ENCODE measurements around the gene C2CD3. TPM values are rescaled to one million over a fixed set of nuclear protein-coding genes. Genes with fewer than 3 reads are reported as not detected.

C2CD3 gene
- total RNA-seq, 1 experiment from 2014 or later = 22.0 TPM

DNA sequence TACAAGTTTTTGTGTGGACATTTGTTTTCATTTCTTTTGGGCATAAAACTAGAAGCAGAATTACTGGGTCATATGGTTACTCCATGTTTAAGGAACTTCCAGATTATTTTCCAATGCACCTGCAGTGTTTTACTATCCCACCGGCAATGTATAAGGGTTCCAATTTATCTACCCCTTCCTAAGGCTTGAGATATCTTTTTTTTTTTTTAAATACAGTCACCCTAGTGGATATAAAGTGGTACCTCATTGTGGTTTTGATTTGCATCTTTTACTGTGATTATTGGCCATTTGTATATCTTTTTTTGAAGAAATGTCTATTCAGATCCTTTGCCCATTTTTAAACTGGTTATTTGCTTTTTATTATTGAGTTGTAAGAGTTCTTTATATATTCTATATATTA, 127.4 kb downstream of the C2CD3 start:
- H3K4ac ChIP-seq (ENCODE audit: low read depth, low read length) = no peak overlapping the region
- no CpG with 5 or more reads among the region's 1 CpG for whole genome bisulfite sequencing (ENCODE audit: extremely low coverage, insufficient read length, low lambda C conversion rate)

More for the DNA sequence above, 127.4 kb downstream of the C2CD3 start:
- Histone ChIP-seq H4K5ac (ENCODE audit: insufficient read length, low read depth, low read length) (no peak overlapping the region), H3T11ph (ENCODE audit: low read length) (no peak overlapping the region), H3K23ac (ENCODE audit: insufficient read length, low read depth, low read length) (no peak overlapping the region), H3K56ac (ENCODE audit: insufficient read length, low read depth, low read length) (no peak overlapping the region), H3K79me2 (ENCODE audit: insufficient read depth, low read length) (no peaks in the 10 kb centered on the region), H3K14ac (ENCODE audit: insufficient read depth, low read length) (no peak overlapping the region), H3K23me2 (ENCODE audit: insufficient read length, low read depth, low read length, poor library complexity, severe bottlenecking) (no peaks in the 10 kb centered on the region), H2AK5ac (ENCODE audit: insufficient read length, low read length) (no peak overlapping the region), H2BK120ac (ENCODE audit: low read depth, low read length, poor library complexity, severe bottlenecking) (no peak overlapping the region), H4K8ac (replicated peaks; ENCODE audit: insufficient read length, low read depth, low read length) (no peak overlapping the region), H3K18ac (ENCODE audit: insufficient read length, low read depth, low read length) (no peak overlapping the region), H3K27ac (ENCODE audit: insufficient read length, low read depth, low read length) (no peak overlapping the region), H3K4me2 (ENCODE audit: insufficient read depth, insufficient read length, low read length) (no peak overlapping the region), H2AFZ (ENCODE audit: low read length) (no peak overlapping the region), H2BK12ac (ENCODE audit: insufficient read length, low read depth, low read length) (no peak overlapping the region), H3K27me3 (ENCODE audit: insufficient read depth, low read length) (no peaks in the 10 kb centered on the region; the same call in 1 of the 2 replicates), H3K79me1 (ENCODE audit: insufficient read depth, low read depth, low read length, poor library complexity, severe bottlenecking) (no peaks in the 10 kb centered on the region), H2BK20ac (ENCODE audit: low read depth, low read length, poor library complexity, severe bottlenecking) (no peak overlapping the region), H2BK5ac (ENCODE audit: insufficient read length, low read length) (no peak overlapping the region), H2BK15ac (ENCODE audit: low read depth, low read length) (no peak overlapping the region), H3K9me3 (ENCODE audit: control insufficient read depth, low read depth, low read length) (no peaks in the 10 kb centered on the region), H4K20me1 (ENCODE audit: control insufficient read depth, insufficient read depth, insufficient read length) (no peaks in the 10 kb centered on the region), H3K4me1 (ENCODE audit: insufficient read depth, low read length) (no peaks in the 10 kb centered on the region; the same call in 1 of the 2 replicates), H3K9ac (ENCODE audit: extremely low read depth, insufficient read length, low read length) (no peak overlapping the region), H4K91ac (ENCODE audit: insufficient read length, low read depth, low read length) (no peak overlapping the region)
- peaks cover 6 to 12% of the 10 kb centered on the region in 2 experiments for H3K4me1 Mint-ChIP-seq
- H3K4me3 Mint-ChIP-seq = no peak overlapping the region
- TF ChIP-seq, protein P1, sequence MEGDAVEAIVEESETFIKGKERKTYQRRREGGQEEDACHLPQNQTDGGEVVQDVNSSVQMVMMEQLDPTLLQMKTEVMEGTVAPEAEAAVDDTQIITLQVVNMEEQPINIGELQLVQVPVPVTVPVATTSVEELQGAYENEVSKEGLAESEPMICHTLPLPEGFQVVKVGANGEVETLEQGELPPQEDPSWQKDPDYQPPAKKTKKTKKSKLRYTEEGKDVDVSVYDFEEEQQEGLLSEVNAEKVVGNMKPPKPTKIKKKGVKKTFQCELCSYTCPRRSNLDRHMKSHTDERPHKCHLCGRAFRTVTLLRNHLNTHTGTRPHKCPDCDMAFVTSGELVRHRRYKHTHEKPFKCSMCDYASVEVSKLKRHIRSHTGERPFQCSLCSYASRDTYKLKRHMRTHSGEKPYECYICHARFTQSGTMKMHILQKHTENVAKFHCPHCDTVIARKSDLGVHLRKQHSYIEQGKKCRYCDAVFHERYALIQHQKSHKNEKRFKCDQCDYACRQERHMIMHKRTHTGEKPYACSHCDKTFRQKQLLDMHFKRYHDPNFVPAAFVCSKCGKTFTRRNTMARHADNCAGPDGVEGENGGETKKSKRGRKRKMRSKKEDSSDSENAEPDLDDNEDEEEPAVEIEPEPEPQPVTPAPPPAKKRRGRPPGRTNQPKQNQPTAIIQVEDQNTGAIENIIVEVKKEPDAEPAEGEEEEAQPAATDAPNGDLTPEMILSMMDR (conservative IDR thresholded peaks at IDR 0.05) = no peak
- no peaks in the 10 kb centered on the region for H3K27me3 Mint-ChIP-seq (ENCODE audit: low read depth)
- peaks cover 0 to 23% (median 10%) of the 10 kb centered on the region in 3 experiments; a peak in 6 of 7 replicates for H3K36me3 Mint-ChIP-seq (ENCODE audit: insufficient read depth in 1 of 3, low read depth in 3 of 3)
- DNase-seq = no peak
- no peak overlapping the region for H3K27ac Mint-ChIP-seq
- H3K9me3 Mint-ChIP-seq = no peaks in the 10 kb centered on the region

Measured in H9 (cell line).